Ishikawa (cell line): ENCODE measurements around the gene TCN2.

Experiments
- CEBPB ChIP-seq: IDR thresholded peaks from 2 replicates; pipeline ENCODE4 v1.6.1; 2012
- CREB1 ChIP-seq: IDR thresholded peaks from 2 replicates; pipeline ENCODE4 v1.6.1; 2012; ENCODE audit warnings: low read depth
- EP300 ChIP-seq: IDR thresholded peaks from 2 replicates; pipeline ENCODE4 v1.6.1; 2012; ENCODE audit warnings: borderline replicate concordance
- YY1 ChIP-seq: IDR thresholded peaks from 2 replicates; pipeline ENCODE4 v1.6.1; 2012; ENCODE audit warnings: low read depth
- TF ChIP-seq, protein P1 (sequence below): IDR thresholded peaks from 2 replicates; pipeline ENCODE4 v1.6.1; 2012

DNA sequence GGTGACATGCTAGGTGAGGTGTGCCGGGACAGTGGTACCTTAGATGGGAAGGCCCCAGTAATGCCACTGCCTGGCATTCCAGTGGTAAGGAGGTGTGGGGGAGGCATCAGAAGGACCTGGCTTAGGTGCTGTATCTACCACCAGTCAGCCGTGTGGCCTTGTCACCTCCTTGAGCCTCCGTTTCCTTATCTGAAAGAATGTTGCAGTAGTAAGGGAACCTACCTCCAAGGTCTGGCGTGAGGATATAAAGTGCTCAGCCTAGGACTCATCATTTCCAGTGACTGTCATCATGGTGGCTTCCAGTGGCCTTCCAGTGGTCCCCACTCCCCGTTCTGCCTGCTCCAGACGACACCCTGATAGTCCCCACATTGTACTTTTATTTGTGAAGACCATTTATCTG, 67.5 kb downstream of the TCN2 start:
- TF ChIP-seq, protein P1, sequence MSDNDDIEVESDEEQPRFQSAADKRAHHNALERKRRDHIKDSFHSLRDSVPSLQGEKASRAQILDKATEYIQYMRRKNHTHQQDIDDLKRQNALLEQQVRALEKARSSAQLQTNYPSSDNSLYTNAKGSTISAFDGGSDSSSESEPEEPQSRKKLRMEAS, result no peak
- TF ChIP-seq CREB1 (no peak), EP300 (no peak), YY1 (no peak), CEBPB (no peak)
